Suprapubic skin (tissue), 4 donors: ENCODE data around the gene ST6GALNAC6. TPM values are rescaled to one million over a fixed set of nuclear protein-coding genes. Genes with fewer than 3 reads are reported as not detected.
"Not testable (repeated sequence)": the region's sequence is repeated elsewhere in the genome, so short reads cannot be mapped to it uniquely, and the experiment has no call there.

Experiments
- DNase-seq, 2 donors: peaks; one replicate each; pipeline ENCODE4 v3.0.0-alpha.2; 2019; ENCODE audit warnings: low spot score in 2 of 2
- H3K27ac ChIP-seq: fragments of 200-600 bp; sonication (generic); one replicate; pipeline ENCODE4 v1.5.1; 2019
- H3K27me3 ChIP-seq: fragments of 200-600 bp; sonication (generic); one replicate; pipeline ENCODE4 v1.5.1; 2019
- H3K36me3 ChIP-seq: fragments of 200-600 bp; sonication (generic); one replicate; pipeline ENCODE4 v1.5.1; 2019
- H3K4me1 ChIP-seq: fragments of 200-600 bp; sonication (generic); one replicate; pipeline ENCODE4 v1.5.1; 2019
- H3K4me3 ChIP-seq: fragments of 200-600 bp; sonication (generic); one replicate; pipeline ENCODE4 v1.5.1; 2019; ENCODE audit warnings: mild to moderate bottlenecking
- H3K9me3 ChIP-seq: fragments of 200-600 bp; sonication (generic); one replicate; pipeline ENCODE4 v1.5.1; 2019
- EP300 ChIP-seq: sonication (generic); formaldehyde crosslinking; IDR thresholded peaks from one replicate; pipeline ENCODE4 v1.6.1; 2017; ENCODE audit warnings: antibody characterized with exemption
- POLR2A ChIP-seq, 2 donors: fragments of 450-650 bp; IDR thresholded peaks; one replicate each; pipeline ENCODE4 v1.6.1; 2017; ENCODE audit warnings: antibody characterized with exemption in 2 of 2, mild to moderate bottlenecking in 2 of 2, moderate library complexity in 2 of 2
- POLR2AphosphoS5 ChIP-seq, 3 donors: sonication (generic); formaldehyde crosslinking; IDR thresholded peaks; one replicate each; pipeline ENCODE4 v1.6.1; 2017; ENCODE audit warnings: antibody characterized with exemption in 3 of 3
- WGBS: methylation state at CpG from one replicate; pipeline ENCODE4 v1.1.5; 2018; 5-methylcytosine and 5-hydroxymethylcytosine counted together
- total RNA-seq, 4 donors: library from RNA; depleted of rRNA; stranded (reverse); fragments of >200 nt; gene quantifications; one replicate each; pipeline ENCODE4 v1.1.0, GENCODE V29; 2016
- TF ChIP-seq, protein P1 (sequence below), 2 donors: fragments of 200-600 bp in 1 of 2; fragments of 450-650 bp in 1 of 2; sonication (generic) in 1 of 2; IDR thresholded peaks; one replicate each; pipeline ENCODE4 v1.5.1; 2016 to 2019; ENCODE audit warnings: antibody characterized with exemption in 2 of 2, mild to moderate bottlenecking in 1 of 2, moderate library complexity in 1 of 2

ST6GALNAC6 gene
- total RNA-seq, 4 donors from 2014 or later: 41.6 to 50.5 (median 47.0) TPM

GRCh38 chr9:127838375-127839078 lies 60.9 kb downstream of the ST6GALNAC6 start:
- Histone ChIP-seq H3K4me3 (no peak overlapping the region), H3K4me1 (peaks cover 53% of the 10 kb centered on the region), H3K9me3 (no peaks in the 10 kb centered on the region), H3K36me3 (peaks cover 17% of the 10 kb centered on the region), H3K27me3 (no peaks in the 10 kb centered on the region), H3K27ac (peak overlapping the region; percentile 79)
- peak; percentile 78 to 88 for DNase-seq
- WGBS: 32% methylated on average over 7 of the region's 18 CpGs
- TF ChIP-seq EP300 (no peak), POLR2AphosphoS5 (IDR thresholded peaks at IDR 0.05) (peak in 1 of 3 donors; percentile 12), POLR2A (IDR thresholded peaks at IDR 0.05) (peak in 1 of 2 donors; percentile 23)
- TF ChIP-seq, protein P1, sequence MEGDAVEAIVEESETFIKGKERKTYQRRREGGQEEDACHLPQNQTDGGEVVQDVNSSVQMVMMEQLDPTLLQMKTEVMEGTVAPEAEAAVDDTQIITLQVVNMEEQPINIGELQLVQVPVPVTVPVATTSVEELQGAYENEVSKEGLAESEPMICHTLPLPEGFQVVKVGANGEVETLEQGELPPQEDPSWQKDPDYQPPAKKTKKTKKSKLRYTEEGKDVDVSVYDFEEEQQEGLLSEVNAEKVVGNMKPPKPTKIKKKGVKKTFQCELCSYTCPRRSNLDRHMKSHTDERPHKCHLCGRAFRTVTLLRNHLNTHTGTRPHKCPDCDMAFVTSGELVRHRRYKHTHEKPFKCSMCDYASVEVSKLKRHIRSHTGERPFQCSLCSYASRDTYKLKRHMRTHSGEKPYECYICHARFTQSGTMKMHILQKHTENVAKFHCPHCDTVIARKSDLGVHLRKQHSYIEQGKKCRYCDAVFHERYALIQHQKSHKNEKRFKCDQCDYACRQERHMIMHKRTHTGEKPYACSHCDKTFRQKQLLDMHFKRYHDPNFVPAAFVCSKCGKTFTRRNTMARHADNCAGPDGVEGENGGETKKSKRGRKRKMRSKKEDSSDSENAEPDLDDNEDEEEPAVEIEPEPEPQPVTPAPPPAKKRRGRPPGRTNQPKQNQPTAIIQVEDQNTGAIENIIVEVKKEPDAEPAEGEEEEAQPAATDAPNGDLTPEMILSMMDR (IDR thresholded peaks at IDR 0.05): no peak

- Histone ChIP-seq H3K27me3 (no peaks in the 10 kb centered on the region), H3K4me1 (peaks cover 53% of the 10 kb centered on the region), H3K36me3 (peaks cover 8% of the 10 kb centered on the region), H3K9me3 (no peaks in the 10 kb centered on the region), H3K27ac (peak overlapping the region; percentile 79), H3K4me3 (no peak overlapping the region)
- WGBS: 77% methylated on average over 4 of the region's 4 CpGs
- TF ChIP-seq POLR2A (IDR thresholded peaks at IDR 0.05): no peak
- no peak for TF ChIP-seq EP300
- TF ChIP-seq POLR2AphosphoS5 (IDR thresholded peaks at IDR 0.05): no peak
- TF ChIP-seq, protein P1 (IDR thresholded peaks at IDR 0.05): no peak
- DNase-seq: peak; percentile 67 to 77
Measured at GRCh38 chr9:127837346-127837745, 62.1 kb downstream of the ST6GALNAC6 start.

GRCh38 chr9:127836561-127836960 lies 62.8 kb downstream of the ST6GALNAC6 start:
- not testable (repeated sequence) for H3K36me3 ChIP-seq, DNase-seq, H3K9me3 ChIP-seq, H3K27me3 ChIP-seq, H3K4me3 ChIP-seq
- Histone ChIP-seq H3K4me1 (peaks cover 53% of the 10 kb centered on the region), H3K27ac (peak overlapping the region; percentile 79)
- WGBS: 76% methylated on average over 3 of the region's 3 CpGs

- H3K27ac ChIP-seq: peak overlapping the region; percentile 79
- peaks cover 53% of the 10 kb centered on the region for H3K4me1 ChIP-seq
- no peaks in the 10 kb centered on the region for H3K9me3 ChIP-seq
- H3K27me3 ChIP-seq: no peaks in the 10 kb centered on the region
- TF ChIP-seq POLR2A (IDR thresholded peaks at IDR 0.05) (no peak), POLR2AphosphoS5 (IDR thresholded peaks at IDR 0.05) (no peak), EP300 (no peak)
- TF ChIP-seq, protein P1 (IDR thresholded peaks at IDR 0.05): no peak
- peak overlapping the region; percentile 18 for H3K4me3 ChIP-seq
- H3K36me3 ChIP-seq: peaks cover 3% of the 10 kb centered on the region
- WGBS: 44% methylated on average over 15 of the region's 17 CpGs
- DNase-seq: peak; percentile 80
Measured at GRCh38 chr9:127835991-127836516, 63.3 kb downstream of the ST6GALNAC6 start.

Other genes starting within 250 kb of the ST6GALNAC6 start
- gene CFAP157, start 192.6 kb downstream of the ST6GALNAC6 start, total RNA-seq: under 1 TPM in 2 of 4 donors, not detected in 2; 0.24 to 0.57 TPM
- 10 to 100 TPM in 3 of 4 donors, 1 to 10 TPM in 1; 7.4 to 58.4 (median 41.6) TPM for gene PTRH1, start 183.9 kb downstream of the ST6GALNAC6 start, total RNA-seq
- under 1 TPM in 2 of 4 donors, not detected in 2; 0.16 to 0.21 TPM for gene TTC16, start 183.5 kb downstream of the ST6GALNAC6 start, total RNA-seq
- gene TOR2A, start 164.3 kb downstream of the ST6GALNAC6 start, total RNA-seq: 10 to 100 TPM; 16.1 to 24.3 (median 19.3) TPM
- gene SH2D3C, start 120.9 kb downstream of the ST6GALNAC6 start, total RNA-seq: 1 to 10 TPM; 3.4 to 8.9 (median 6.1) TPM
- 100 to 1,000 TPM in 1 of 4 donors, 10 to 100 TPM in 3; 57.2 to 119 (median 72.7) TPM for gene CDK9, start 113.6 kb downstream of the ST6GALNAC6 start, total RNA-seq
- 10 to 100 TPM; 22.9 to 50.3 (median 28.3) TPM for gene FPGS, start 96.7 kb downstream of the ST6GALNAC6 start, total RNA-seq
- gene ENG, start 44.9 kb downstream of the ST6GALNAC6 start, total RNA-seq: 10 to 100 TPM; 17.2 to 38.7 (median 31.2) TPM
- gene AK1, start 21.9 kb downstream of the ST6GALNAC6 start, total RNA-seq: 10 to 100 TPM; 22.6 to 36.0 (median 26.0) TPM
- gene ST6GALNAC4, start 17.4 kb upstream of the ST6GALNAC6 start, total RNA-seq: 10 to 100 TPM; 14.6 to 25.2 (median 20.2) TPM
- gene PIP5KL1, start 31.2 kb upstream of the ST6GALNAC6 start, total RNA-seq: 10 to 100 TPM in 1 of 4 donors, 1 to 10 TPM in 3; 5.8 to 14.7 (median 9.2) TPM
- gene DPM2, start 38.3 kb upstream of the ST6GALNAC6 start, total RNA-seq: 10 to 100 TPM; 19.4 to 39.7 (median 30.6) TPM
- gene EEIG1, start 81.4 kb upstream of the ST6GALNAC6 start, total RNA-seq: 10 to 100 TPM; 43.1 to 85.8 (median 59.5) TPM
- 10 to 100 TPM in 3 of 4 donors, 1 to 10 TPM in 1; 9.6 to 14.7 (median 12.6) TPM for gene NAIF1, start 167.7 kb upstream of the ST6GALNAC6 start, total RNA-seq
- gene SLC25A25, start 168.6 kb upstream of the ST6GALNAC6 start, total RNA-seq: 100 to 1,000 TPM in 1 of 4 donors, 10 to 100 TPM in 3; 37.9 to 106 (median 66.5) TPM
- 10 to 100 TPM; 47.4 to 76.0 (median 55.9) TPM for gene PTGES2, start 228.1 kb upstream of the ST6GALNAC6 start, total RNA-seq
- 10 to 100 TPM in 2 of 4 donors, 1 to 10 TPM in 2; 6.0 to 45.7 (median 22.3) TPM for gene LCN2, start 249.8 kb upstream of the ST6GALNAC6 start, total RNA-seq